Germinal center (tissue), 1 donor: ENCODE data around the gene OAS1.

Experiments used
- DNase-seq: peaks from one replicate; pipeline ENCODE4 v3.0.0; 2012; ENCODE audit warnings: mixed read lengths, low spot score

Gene OAS1

DNA sequence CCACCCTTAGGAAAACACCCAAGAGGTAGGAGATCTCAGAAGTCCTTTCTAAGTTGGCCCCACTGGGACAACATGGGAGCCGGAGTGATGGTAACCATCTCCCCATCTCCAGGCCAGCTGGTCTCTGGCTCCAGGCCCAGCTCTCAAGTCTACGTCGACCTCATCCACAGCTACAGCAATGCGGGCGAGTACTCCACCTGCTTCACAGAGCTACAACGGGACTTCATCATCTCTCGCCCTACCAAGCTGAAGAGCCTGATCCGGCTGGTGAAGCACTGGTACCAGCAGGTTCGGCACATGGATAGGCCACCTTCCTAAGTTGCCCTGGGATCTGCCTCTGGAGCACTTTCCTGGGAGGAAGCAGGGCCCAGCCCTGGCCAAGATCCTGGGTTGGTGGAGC lies 60.5 kb downstream of the OAS1 start:
- no peak for DNase-seq

DNA sequence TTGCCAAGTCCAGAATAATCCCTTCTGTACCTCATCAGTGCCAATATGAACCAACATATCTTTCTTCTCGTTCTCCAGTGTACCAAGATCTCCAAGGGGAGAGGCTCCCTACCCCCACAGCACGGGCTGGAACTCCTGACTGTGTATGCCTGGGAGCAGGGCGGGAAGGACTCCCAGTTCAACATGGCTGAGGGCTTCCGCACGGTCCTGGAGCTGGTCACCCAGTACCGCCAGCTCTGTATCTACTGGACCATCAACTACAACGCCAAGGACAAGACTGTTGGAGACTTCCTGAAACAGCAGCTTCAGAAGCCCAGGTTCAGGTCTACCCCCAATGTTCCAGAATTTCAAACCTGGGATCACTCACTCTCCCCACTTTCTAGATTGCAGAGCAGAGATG lies 61.1 kb downstream of the OAS1 start:
- DNase-seq = no peak
